ENCODE results near the gene SCO2.
A peak's percentile ranks its signal among the peaks of the same experiment; 100 is the strongest.

GRCh38 chr22:50525104-50525857 lies at the start of gene SCO2:
- TF ChIP-seq POLR2A (IDR thresholded peaks at IDR 0.05; ENCODE audit: low read depth, low read length) = peak; percentile 80
- TF ChIP-seq POLR2AphosphoS5 (IDR thresholded peaks at IDR 0.05; ENCODE audit: low read depth, low read length) = peak; percentile 68; the same call in 1 of the 2 replicates
- no peak; the same call in 1 of the 2 replicates for TF ChIP-seq TAF1 (IDR thresholded peaks at IDR 0.05; ENCODE audit: borderline replicate concordance, low read depth, low read length)
